HFF-Myc (cell line): Measurements from ENCODE around the gene CUL2.
A peak's percentile ranks its signal among the peaks of the same experiment; 100 is the strongest.

Source experiments
- DNase-seq: peaks from one replicate; pipeline ENCODE4 v3.0.0-alpha.2; 2011; ENCODE audit warnings: low read depth; ENCODE audit errors: extremely low read depth
- H3K4me3 ChIP-seq: replicated peaks from 2 replicates; pipeline ENCODE4 v1.5.1; 2011; ENCODE audit warnings: low read depth, mild to moderate bottlenecking, control low read depth, low read length
- TF ChIP-seq, protein P1 (sequence below): IDR thresholded peaks from 2 replicates; pipeline ENCODE4 v1.5.1; 2012; ENCODE audit warnings: mild to moderate bottlenecking, low read depth, low read length, control low read depth; ENCODE audit errors: missing control alignments

CUL2 gene

GRCh38 chr10:35129185-35129674, 39.1 kb upstream of the CUL2 start:
- no peak for DNase-seq
- TF ChIP-seq, protein P1, sequence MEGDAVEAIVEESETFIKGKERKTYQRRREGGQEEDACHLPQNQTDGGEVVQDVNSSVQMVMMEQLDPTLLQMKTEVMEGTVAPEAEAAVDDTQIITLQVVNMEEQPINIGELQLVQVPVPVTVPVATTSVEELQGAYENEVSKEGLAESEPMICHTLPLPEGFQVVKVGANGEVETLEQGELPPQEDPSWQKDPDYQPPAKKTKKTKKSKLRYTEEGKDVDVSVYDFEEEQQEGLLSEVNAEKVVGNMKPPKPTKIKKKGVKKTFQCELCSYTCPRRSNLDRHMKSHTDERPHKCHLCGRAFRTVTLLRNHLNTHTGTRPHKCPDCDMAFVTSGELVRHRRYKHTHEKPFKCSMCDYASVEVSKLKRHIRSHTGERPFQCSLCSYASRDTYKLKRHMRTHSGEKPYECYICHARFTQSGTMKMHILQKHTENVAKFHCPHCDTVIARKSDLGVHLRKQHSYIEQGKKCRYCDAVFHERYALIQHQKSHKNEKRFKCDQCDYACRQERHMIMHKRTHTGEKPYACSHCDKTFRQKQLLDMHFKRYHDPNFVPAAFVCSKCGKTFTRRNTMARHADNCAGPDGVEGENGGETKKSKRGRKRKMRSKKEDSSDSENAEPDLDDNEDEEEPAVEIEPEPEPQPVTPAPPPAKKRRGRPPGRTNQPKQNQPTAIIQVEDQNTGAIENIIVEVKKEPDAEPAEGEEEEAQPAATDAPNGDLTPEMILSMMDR: no peak
- H3K4me3 ChIP-seq: no peak overlapping the region

DNA sequence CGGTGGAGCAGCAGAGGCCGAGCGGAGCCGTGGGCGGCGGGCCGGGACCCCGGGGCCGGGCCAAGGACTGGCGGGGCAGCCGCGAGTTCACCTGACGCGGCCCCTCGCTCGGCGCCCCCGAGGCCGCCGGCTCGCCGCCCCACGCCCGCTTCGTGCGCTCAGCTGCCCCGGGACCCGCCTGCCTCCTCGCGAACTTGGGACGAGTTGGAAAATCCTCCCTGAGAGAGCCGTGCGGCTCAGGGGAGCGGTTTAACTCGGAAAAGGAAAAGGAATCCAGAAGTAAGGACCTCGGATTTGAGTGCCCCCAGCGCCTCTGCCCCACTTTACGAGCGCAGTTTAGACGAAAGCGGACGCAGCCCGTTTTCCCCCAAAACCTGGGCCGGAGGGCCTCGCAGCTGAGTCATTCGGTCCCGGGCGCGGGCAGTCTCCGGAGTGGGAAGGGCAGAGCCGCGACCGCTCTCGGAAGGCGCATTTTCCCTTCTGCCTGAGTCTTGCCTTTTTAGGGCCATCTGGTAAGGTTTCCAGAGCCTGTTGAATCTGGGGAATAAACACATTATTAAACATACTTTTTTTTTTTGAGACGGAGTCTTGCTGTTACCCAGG, 37.2 kb upstream of the CUL2 start:
- no peak for DNase-seq
- TF ChIP-seq, protein P1: no peak
- peak overlapping the region; percentile 89 for H3K4me3 ChIP-seq

DNA sequence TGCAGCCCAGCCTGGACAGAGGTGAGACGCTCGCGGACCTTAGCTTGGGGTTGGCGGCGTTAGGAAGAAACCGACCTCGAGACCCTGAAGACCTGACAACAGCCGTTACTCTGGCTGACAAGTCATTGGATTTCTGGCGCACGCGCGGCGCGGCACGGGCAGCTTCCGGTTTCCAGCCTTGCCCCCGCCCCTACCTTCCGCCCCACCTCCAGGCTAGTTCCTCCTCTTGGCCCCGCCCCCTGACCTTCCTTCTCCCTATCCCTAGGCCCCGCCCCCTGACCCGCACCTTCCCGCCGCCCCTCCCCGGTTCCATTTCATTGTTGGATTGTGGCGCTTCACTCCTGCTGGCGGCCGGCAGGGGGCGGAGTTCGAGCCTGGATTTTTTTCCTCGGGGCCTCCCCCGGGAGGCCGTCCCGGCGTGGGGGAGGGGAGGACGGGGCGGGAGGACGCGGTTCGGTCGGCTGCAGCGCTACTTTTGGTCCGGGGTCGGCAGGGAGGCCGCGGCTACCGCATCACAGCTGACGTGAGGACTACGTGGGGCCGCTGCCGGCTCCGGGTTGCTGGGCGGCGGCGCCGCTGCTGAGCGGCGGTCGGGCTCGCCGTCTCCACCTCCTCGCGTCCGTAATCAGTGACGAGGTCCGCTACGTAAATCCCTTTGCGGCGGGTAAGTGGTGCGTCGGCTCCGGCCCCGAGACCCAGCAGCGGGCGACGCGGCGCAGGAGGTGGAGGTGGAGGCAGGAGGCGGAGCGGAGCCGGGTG, 36.6 kb upstream of the CUL2 start, which contains the start of gene CREM:
TSS of gene CREM (plus strand) at position 317 of the 759 bp plus-strand sequence. CDS start 10,990 bp downstream, outside the sequence.
- TF ChIP-seq, protein P1: peak; percentile 69
- DNase-seq: peak; percentile 79

DNA sequence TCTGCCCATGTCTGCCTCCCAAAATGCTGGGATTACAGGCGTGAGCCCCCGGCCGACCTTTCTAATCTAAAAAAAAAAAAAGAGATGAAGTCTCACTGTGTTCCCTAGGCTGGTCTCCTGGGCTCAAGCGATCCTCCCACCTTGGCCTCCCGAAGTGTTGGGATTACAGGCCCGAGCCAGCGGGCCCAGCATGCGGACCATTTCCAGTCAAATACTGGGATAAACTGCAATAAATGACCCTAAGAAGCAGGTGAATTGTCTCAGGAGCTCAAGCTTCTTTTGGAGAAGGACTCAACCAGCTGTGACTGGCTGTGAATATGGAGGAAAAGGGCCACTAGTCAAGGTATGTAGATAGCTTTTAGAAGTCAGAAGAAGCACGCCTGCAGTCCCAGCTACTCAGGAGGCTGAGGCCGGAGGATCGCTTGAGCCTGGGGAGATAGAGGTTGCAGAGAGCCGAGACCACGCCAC, 36.0 kb upstream of the CUL2 start:
- DNase-seq: no peak
- TF ChIP-seq, protein P1: no peak

More for the DNA sequence above, 36.6 kb upstream of the CUL2 start, which contains the start of gene CREM:
- peak within 1 kb of the TSS; percentile 89 for H3K4me3 ChIP-seq

DNA sequence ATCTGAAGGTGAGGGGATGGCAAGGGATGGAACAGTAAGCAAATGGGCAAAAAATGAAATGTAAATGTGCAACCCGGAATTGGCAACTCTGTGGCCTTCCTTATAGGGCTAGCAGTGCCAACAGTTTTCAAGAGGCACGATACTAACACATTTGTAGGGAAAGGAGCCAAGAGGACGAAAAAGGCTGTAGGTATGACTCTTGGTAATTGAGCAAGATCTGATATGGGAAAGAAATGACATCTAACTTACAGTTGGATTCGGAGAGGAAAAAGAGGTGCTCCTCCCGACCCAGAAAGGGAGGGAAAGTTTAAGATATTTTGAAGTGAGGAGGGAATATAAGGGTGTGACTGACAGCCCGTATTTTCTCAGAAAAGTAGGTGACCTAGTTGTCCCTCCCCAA, 34.4 kb upstream of the CUL2 start:
- H3K4me3 ChIP-seq: no peak overlapping the region
- TF ChIP-seq, protein P1: no peak
- DNase-seq: no peak

More for the DNA sequence above, 36.0 kb upstream of the CUL2 start:
- H3K4me3 ChIP-seq: peak overlapping the region; percentile 89

GRCh38 chr10:35119378-35119777, 29.2 kb upstream of the CUL2 start:
- TF ChIP-seq, protein P1: no peak
- DNase-seq: no peak
- H3K4me3 ChIP-seq: no peak overlapping the region
